ENCODE results near the gene ZCCHC24.
"Not testable (repeated sequence)": the region's sequence is repeated elsewhere in the genome, so short reads cannot be mapped to it uniquely, and the experiment has no call there.

The ZCCHC24 gene

DNA sequence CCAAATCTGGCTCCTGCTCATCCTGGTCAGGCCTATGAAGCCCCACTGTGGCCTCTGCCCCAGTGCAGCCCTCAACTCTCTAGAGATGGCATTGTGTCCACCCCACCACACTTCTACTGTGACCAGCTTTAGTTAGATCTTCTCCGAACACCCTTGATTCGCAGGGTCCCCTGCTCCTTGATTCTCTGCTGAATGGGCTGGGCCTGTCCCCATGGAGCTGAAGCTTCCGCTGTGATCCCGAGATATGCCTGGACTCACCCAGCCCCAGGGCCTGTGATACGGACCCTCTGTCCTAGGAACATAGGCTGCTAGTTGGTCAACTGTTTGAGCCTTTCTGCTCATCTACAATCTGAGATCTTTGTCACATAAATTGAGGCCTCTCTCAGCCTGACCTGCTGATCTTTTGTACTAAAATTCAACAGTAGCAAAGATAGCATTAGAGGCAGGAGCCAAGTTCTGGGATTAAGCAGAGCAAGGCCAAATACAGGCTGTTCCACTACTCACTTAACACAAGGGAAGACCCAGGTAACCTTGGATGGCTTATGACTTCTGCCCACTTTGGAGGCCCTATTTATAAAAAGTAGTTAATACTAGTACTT lies 104.7 kb downstream of the ZCCHC24 start:
- peak; percentile 18 for DNase-seq

GRCh38 chr10:79339266-79339665 lies 106.2 kb downstream of the ZCCHC24 start:
- DNase-seq: no peak

DNA sequence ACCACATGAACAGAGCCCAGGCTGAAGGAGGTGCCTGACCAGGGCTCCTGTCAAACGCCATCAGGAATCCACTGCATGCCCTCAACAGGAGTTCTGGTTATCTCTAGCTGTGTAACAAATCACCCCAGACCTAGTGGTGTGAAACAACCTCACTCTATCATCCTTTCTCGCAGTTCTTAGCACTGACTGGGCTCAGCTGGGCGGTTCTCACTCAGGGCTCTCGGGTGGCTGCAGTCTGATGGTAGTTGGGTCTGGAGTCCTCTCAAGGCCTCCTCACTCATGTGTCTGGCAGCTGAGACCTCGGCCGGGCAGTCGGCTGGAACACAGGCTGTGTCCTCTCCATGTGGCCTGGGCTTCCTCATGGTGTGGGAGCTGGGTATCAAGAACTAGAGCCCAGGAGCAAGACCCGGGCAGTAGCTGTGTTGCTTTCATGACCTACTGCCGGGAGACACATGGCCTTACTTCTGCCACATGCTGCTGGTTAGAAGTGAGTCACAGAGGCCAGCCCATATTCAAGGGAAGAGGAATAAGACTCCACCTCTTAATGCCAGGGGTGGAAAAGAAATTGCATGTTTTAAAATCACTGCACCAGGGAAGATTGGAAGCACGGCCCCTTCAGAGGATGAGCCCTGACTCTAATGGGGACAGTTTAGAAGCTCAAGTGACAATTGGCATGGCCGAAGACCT lies 107.5 kb downstream of the ZCCHC24 start:
- DNase-seq: not testable (repeated sequence)

GRCh38 chr10:79336739-79337138 lies 108.7 kb downstream of the ZCCHC24 start:
- DNase-seq: no peak

- no peak for DNase-seq
These were observed 109.1 kb downstream of the ZCCHC24 start for GRCh38 chr10:79336276-79336675.

DNA sequence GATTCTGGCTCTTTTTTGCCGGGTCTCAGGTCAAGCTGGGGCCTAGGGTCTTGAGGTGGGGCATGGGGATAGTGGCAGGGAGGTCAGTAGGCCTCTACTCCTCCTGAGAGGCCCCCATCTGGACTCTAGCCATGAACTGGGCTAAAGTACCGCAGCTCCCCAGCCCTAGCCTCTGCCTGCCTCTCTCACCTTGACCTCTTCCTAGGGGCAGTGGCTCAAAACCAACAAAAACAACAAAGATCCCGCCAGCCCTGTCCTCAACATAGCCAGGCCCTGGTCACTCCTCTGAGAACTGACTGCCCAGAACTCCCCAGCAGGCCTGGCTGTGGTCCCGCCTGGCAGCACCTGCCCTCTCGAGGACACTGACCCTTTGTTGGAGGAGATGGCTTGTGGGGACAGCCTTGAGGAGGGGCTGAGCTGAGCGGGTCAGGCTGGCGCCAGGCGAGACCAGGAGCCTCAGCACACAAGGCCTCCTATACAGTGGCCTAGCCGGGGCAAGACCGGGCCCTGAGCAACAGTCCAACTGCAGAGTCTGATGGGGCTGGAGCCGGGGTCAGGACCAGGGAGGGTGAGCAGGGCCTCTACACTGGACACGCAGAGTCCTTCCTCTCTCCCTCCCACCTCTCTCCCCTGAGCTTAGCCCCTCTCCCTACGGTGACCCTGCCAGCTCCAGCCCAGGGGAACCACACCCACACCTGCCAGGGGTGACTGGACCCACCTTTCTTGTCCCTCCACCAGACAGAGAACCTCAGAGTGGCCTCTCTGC lies 109.8 kb downstream of the ZCCHC24 start:
- no peak for DNase-seq

GRCh38 chr10:79335094-79335469 lies 110.3 kb downstream of the ZCCHC24 start:
- no peak for DNase-seq

- no peak for DNase-seq
These were observed 110.9 kb downstream of the ZCCHC24 start for GRCh38 chr10:79334573-79334972.

GRCh38 chr10:79333513-79333912 lies 111.9 kb downstream of the ZCCHC24 start:
- DNase-seq: no peak

DNA sequence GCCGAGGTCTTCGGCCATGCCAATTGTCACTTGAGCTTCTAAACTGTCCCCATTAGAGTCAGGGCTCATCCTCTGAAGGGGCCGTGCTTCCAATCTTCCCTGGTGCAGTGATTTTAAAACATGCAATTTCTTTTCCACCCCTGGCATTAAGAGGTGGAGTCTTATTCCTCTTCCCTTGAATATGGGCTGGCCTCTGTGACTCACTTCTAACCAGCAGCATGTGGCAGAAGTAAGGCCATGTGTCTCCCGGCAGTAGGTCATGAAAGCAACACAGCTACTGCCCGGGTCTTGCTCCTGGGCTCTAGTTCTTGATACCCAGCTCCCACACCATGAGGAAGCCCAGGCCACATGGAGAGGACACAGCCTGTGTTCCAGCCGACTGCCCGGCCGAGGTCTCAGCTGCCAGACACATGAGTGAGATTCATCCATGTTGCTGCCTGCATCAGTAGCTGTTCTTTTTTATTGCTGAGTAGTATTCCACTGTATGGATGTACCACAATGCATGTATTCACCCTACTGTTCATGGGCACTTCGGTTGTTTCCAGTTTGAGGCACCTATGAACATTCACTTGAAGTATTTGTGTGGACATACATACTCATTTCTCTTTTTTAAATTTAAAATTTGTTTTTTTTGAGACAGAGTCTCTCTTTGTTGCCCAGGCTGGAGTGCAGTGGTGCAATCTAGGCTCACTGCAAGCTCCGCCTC lies 112.7 kb downstream of the ZCCHC24 start:
- not testable (repeated sequence) for DNase-seq
